ENCODE data around the gene TMCO6.
"Not testable (repeated sequence)": the region's sequence is repeated elsewhere in the genome, so short reads cannot be mapped to it uniquely, and the experiment has no call there.

TMCO6 gene

GRCh38 chr5:140639148-140639981 lies at the start of gene TMCO6:
Gene TMCO6, plus strand, starts transcription at chr5:140639451. Its CDS starts 77 bp downstream, at chr5:140639528.
- no peak for TF ChIP-seq BACH2 (CRISPR knock-in tag; IDR thresholded peaks at IDR 0.05; ENCODE audit: borderline replicate concordance)
- TF ChIP-seq ZFP3 (CRISPR knock-in tag; IDR thresholded peaks at IDR 0.05), result peak; percentile 47; the same call in 1 of the 2 replicates
- 0 out of 2 replicates have a peak, but pooled peaks have one; percentile 10 for TF ChIP-seq TSHZ2 (CRISPR knock-in tag; IDR thresholded peaks at IDR 0.05)
- TF ChIP-seq CSDC2 (CRISPR knock-in tag; IDR thresholded peaks at IDR 0.05), result 0 out of 2 replicates have a peak, but pooled peaks have one; percentile 62
- peak; percentile 97 for ATAC-seq

- no peak for TF ChIP-seq CSDC2 (CRISPR knock-in tag; IDR thresholded peaks at IDR 0.05)
- TF ChIP-seq TCF4 (CRISPR knock-in tag; IDR thresholded peaks at IDR 0.05; ENCODE audit: borderline replicate concordance), result no peak
- no peak for TF ChIP-seq SNAI2 (CRISPR knock-in tag; IDR thresholded peaks at IDR 0.05)
- TF ChIP-seq OSR1 (CRISPR knock-in tag; IDR thresholded peaks at IDR 0.05), result no peak
- no peak for TF ChIP-seq GLIS3 (CRISPR knock-in tag; IDR thresholded peaks at IDR 0.05)
- TF ChIP-seq ARNTL (CRISPR knock-in tag; IDR thresholded peaks at IDR 0.05; ENCODE audit: borderline replicate concordance, low read depth), result no peak
These were observed 48.4 kb upstream of the TMCO6 start for GRCh38 chr5:140590861-140591260.

GRCh38 chr5:140591747-140592372 lies 47.4 kb upstream of the TMCO6 start:
- ATAC-seq, result peak; percentile 44; the same call in 1 of the 3 replicates
- TF ChIP-seq GLIS3 (CRISPR knock-in tag; IDR thresholded peaks at IDR 0.05) (no peak), CSDC2 (CRISPR knock-in tag; IDR thresholded peaks at IDR 0.05) (no peak)

More at GRCh38 chr5:140590861-140591260, 48.4 kb upstream of the TMCO6 start:
- ATAC-seq, result no peak

GRCh38 chr5:140593070-140593469 lies 46.2 kb upstream of the TMCO6 start:
- ATAC-seq, result not testable (repeated sequence)

- ATAC-seq, result no peak
These were observed 45.1 kb upstream of the TMCO6 start for GRCh38 chr5:140594169-140594568.

GRCh38 chr5:140595538-140596300 lies 43.5 kb upstream of the TMCO6 start:
- ATAC-seq, result no peak
- TF ChIP-seq ZNF70 (CRISPR knock-in tag; IDR thresholded peaks at IDR 0.05), result no peak
- TF ChIP-seq CREB5 (CRISPR knock-in tag; IDR thresholded peaks at IDR 0.05; ENCODE audit: low read depth), result no peak
- no peak for TF ChIP-seq PATZ1 (CRISPR knock-in tag; IDR thresholded peaks at IDR 0.05; ENCODE audit: borderline replicate concordance)
- TF ChIP-seq POU6F1 (CRISPR knock-in tag; IDR thresholded peaks at IDR 0.05; ENCODE audit: borderline replicate concordance, low read depth), result no peak
- TF ChIP-seq SNAI2 (CRISPR knock-in tag; IDR thresholded peaks at IDR 0.05), result no peak
- no peak for TF ChIP-seq GLIS3 (CRISPR knock-in tag; IDR thresholded peaks at IDR 0.05)

More at GRCh38 chr5:140594169-140594568, 45.1 kb upstream of the TMCO6 start:
- TF ChIP-seq OSR1 (CRISPR knock-in tag; IDR thresholded peaks at IDR 0.05) (no peak), ISL1 (CRISPR knock-in tag; IDR thresholded peaks at IDR 0.05) (no peak), ZFP30 (CRISPR knock-in tag; IDR thresholded peaks at IDR 0.05) (no peak), ZC3H10 (CRISPR knock-in tag; IDR thresholded peaks at IDR 0.05) (no peak), GLIS3 (CRISPR knock-in tag; IDR thresholded peaks at IDR 0.05) (no peak), ZFP3 (CRISPR knock-in tag; IDR thresholded peaks at IDR 0.05) (no peak), PPARA (CRISPR knock-in tag; IDR thresholded peaks at IDR 0.05; ENCODE audit: borderline replicate concordance) (no peak), TCF4 (CRISPR knock-in tag; IDR thresholded peaks at IDR 0.05; ENCODE audit: borderline replicate concordance) (no peak), ESRRG (CRISPR knock-in tag; IDR thresholded peaks at IDR 0.05) (no peak), RARB (CRISPR knock-in tag; IDR thresholded peaks at IDR 0.05) (no peak), BACH2 (CRISPR knock-in tag; IDR thresholded peaks at IDR 0.05; ENCODE audit: borderline replicate concordance) (no peak), ARNTL (CRISPR knock-in tag; IDR thresholded peaks at IDR 0.05; ENCODE audit: borderline replicate concordance, low read depth) (no peak), CREB5 (CRISPR knock-in tag; IDR thresholded peaks at IDR 0.05; ENCODE audit: low read depth) (no peak), SNAI2 (CRISPR knock-in tag; IDR thresholded peaks at IDR 0.05) (no peak)
